Lower leg skin (tissue), 4 donors: ENCODE results near the gene ST6GALNAC3. TPM values are rescaled to one million over a fixed set of nuclear protein-coding genes. Genes with fewer than 3 reads are reported as not detected.

Experiments used
- DNase-seq, 2 donors: peaks; one replicate each; pipeline ENCODE4 v3.0.0-alpha.2; 2019; ENCODE audit warnings: low spot score in 2 of 2
- H3K4me3 ChIP-seq: fragments of 200-600 bp; sonication (generic); 2 replicates; pipeline ENCODE4 v1.5.1; 2017; ENCODE audit warnings: mild to moderate bottlenecking, low read depth; ENCODE audit not compliant: poor library complexity, severe bottlenecking
- CTCF ChIP-seq, 3 donors: fragments of 450-650 bp; IDR thresholded peaks; one replicate each; pipeline ENCODE4 v1.5.1; 2016; ENCODE audit warnings: antibody characterized with exemption in 3 of 3, mild to moderate bottlenecking in 3 of 3, moderate library complexity in 2 of 3
- POLR2A ChIP-seq, 2 donors: fragments of 450-650 bp; IDR thresholded peaks; one replicate each; pipeline ENCODE4 v1.6.1; 2016 to 2017; ENCODE audit warnings: antibody characterized with exemption in 2 of 2, mild to moderate bottlenecking in 1 of 2, moderate library complexity in 1 of 2
- WGBS, 2 donors: methylation state at CpG; one replicate each; pipeline ENCODE4 v1.1.5; 2018; 5-methylcytosine and 5-hydroxymethylcytosine counted together
- intact Hi-C: fragments of 100-400 bp; cut with DNase I; formaldehyde crosslinking; loops from one replicate; pipeline ENCODE4 v1.15.0; 2023; ENCODE audit warnings: low total_unique reads
- total RNA-seq, 4 donors: library from RNA; depleted of rRNA; stranded (reverse); fragments of >200 nt; gene quantifications; one replicate each; pipeline ENCODE4 v1.1.0, GENCODE V29; 2016

ST6GALNAC3 gene
- total RNA-seq, 4 donors from 2014 or later = 1.5 to 3.8 (median 3.0) TPM

DNA sequence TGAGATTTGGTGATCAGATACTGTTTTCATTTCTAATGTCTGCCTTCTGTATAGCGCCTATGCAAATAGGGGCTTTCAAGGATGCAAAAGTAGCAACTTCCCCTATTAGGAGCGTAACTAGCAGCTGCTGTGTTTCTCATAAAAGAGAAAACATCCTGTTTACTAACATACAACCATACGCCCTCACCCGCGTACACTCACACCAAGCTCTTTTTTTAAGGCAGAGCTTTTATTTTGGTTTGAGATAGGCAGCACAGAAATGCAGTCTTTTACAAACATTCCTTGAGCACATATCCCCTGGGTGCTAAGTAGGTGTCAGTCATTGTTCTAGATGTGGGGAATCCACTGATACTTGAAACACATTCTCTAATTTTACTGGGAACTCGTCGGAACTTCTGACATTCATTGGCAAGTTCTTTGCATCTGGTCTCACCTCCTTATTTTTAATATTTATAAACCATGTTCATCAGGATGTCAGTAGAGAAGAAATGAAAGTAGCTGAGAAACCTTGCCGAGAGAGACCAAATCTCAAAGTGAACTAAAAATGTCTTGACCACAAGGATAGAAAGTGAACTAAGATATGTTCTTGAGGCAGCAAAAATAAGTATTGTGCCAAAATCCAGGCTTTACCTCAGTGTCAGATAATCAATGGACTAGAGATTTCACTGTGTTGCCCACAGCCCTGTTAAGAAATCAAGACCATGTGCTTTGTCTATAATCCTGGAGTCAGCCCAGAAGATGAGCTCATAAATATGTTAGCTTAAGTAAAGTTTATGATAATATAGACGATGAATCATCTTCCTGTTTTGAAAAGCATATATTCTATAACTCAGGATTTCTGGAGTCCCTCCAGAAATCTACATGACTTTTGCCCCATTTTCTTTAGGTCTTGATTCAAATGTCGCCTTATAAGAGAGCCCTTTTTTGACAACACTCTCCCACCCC is 350.9 kb downstream of the ST6GALNAC3 start:
- no peak for DNase-seq
- 51 to 57% methylated on average over 10 of the region's 10 CpGs for WGBS, 2 donors
- intact Hi-C loops = no loop called here
- TF ChIP-seq CTCF (IDR thresholded peaks at IDR 0.05) = no peak
- no peak for TF ChIP-seq POLR2A (IDR thresholded peaks at IDR 0.05)
- no peak overlapping the region for H3K4me3 ChIP-seq

DNA sequence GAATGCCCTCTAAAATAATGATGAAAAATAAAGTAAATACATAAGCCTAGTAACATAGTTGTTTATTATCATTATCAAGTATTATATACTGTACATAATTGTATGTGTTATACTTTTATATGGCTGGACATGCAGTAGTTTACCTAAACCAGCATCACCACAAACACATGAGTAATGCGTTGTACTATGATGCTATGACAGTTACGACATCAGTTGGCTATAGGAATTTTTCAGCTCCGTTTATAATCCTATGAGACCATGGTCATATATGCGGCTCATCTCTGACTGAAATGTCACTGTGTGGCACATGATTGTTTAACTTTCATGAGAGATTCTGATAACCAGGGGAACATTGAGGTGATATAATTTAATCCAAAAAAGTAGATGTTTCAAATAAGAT is 352.1 kb downstream of the ST6GALNAC3 start:
- TF ChIP-seq CTCF (IDR thresholded peaks at IDR 0.05) = no peak
- TF ChIP-seq POLR2A (IDR thresholded peaks at IDR 0.05) = no peak
- H3K4me3 ChIP-seq = no peak overlapping the region
- intact Hi-C loops = no loop called here
- no peak for DNase-seq
- WGBS, 2 donors = 93 to 99% methylated on average over 4 of the region's 4 CpGs

GRCh38 chr1:76428028-76428427 is 353.5 kb downstream of the ST6GALNAC3 start:
- 87 to 88% methylated on average over 2 of the region's 2 CpGs for WGBS, 2 donors
- intact Hi-C loops = no loop called here
- H3K4me3 ChIP-seq = no peak overlapping the region
- DNase-seq = no peak
- TF ChIP-seq CTCF (IDR thresholded peaks at IDR 0.05) (no peak), POLR2A (IDR thresholded peaks at IDR 0.05) (no peak)

GRCh38 chr1:76430531-76430930 is 356.0 kb downstream of the ST6GALNAC3 start:
- TF ChIP-seq CTCF (IDR thresholded peaks at IDR 0.05) (no peak), POLR2A (IDR thresholded peaks at IDR 0.05) (no peak)
- no peak for DNase-seq
- 49 to 51% methylated on average over 3 of the region's 3 CpGs for WGBS, 2 donors
- no peak overlapping the region for H3K4me3 ChIP-seq
- intact Hi-C loops = no loop called here

DNA sequence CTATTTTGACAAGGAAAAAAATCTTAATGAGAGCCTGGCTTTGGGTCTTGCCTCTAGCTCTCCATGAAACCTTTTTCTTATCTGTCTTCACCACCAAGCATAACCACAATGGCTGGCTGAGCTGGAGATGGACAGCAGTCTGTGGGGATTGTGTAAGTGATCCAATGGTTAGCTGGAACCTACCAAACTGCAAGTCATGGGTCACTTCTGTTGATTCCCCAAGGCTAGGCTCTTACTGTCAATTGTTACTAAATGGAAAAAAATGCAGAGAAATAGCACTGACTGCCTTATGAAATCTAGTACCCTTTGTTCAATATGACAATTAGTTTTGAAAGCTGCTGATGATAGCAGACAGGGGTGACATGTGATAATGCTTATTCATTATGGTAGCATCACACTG is 359.0 kb downstream of the ST6GALNAC3 start:
- H3K4me3 ChIP-seq = no peak overlapping the region
- intact Hi-C loops = no loop called here
- no peak for DNase-seq
- TF ChIP-seq CTCF (IDR thresholded peaks at IDR 0.05) (no peak), POLR2A (IDR thresholded peaks at IDR 0.05) (no peak)
